A549 treated with GW870086 at 1 μM for 4 hours (cell line): ENCODE measurements around the gene OR51G1. TPM values are rescaled to one million over a fixed set of nuclear protein-coding genes. Genes with fewer than 3 reads are reported as not detected.

ENCODE experiments used
- total RNA-seq: library from RNA; stranded (reverse); fragments of 200-300 nt; extraction: Qiagen RNA extraction; gene quantifications from 5 replicates; pipeline ENCODE4 v1.2.3, GENCODE V29; 2022; ENCODE audit warnings: low read depth

OR51G1 gene
- total RNA-seq = not detected in 5 replicates

GRCh38 chr11:4924239-4924638, at the start of gene OR51G1:
OR51G1 (minus strand) TSS chr11:4924339; CDS start chr11:4924339, 0 bp downstream.

GRCh38 chr11:4955613-4956012, 31.5 kb upstream of the OR51G1 start, which contains the start of gene OR51A2:
OR51A2 (minus strand) TSS chr11:4955713; CDS start chr11:4955713, 0 bp downstream.

GRCh38 chr11:4947505-4947904, 23.4 kb upstream of the OR51G1 start, which contains the start of gene OR51A4:
OR51A4 (minus strand) TSS chr11:4947605; CDS start chr11:4947100, 505 bp downstream.

GRCh38 chr11:4919250-4919649, 4.9 kb downstream of the OR51G1 start, which contains the start of gene OR51G2:
OR51G2 (minus strand) TSS chr11:4919350; CDS start chr11:4915663, 3,687 bp downstream.

GRCh38 chr11:4903484-4903883, 20.7 kb downstream of the OR51G1 start, which contains the start of gene OR51A7:
OR51A7 (plus strand) TSS chr11:4903783; CDS start chr11:4907370, 3,587 bp downstream.

GRCh38 chr11:4881860-4882500, 42.2 kb downstream of the OR51G1 start, which contains the start of gene OR51T1:
OR51T1 (plus strand) TSS chr11:4881900; CDS start chr11:4881900, 0 bp downstream.

Other genes with a start within 250 kb of the OR51G1 start
- gene OR51E2, start 226.5 kb downstream of the OR51G1 start, total RNA-seq = not detected in 5 replicates
- gene MMP26, start 219.6 kb downstream of the OR51G1 start, total RNA-seq = not detected in 5 replicates
- not detected in 5 replicates for gene OR51F1, start 154.4 kb downstream of the OR51G1 start, total RNA-seq
- not detected in 5 replicates for gene OR52R1, start 120.0 kb downstream of the OR51G1 start, total RNA-seq
- not detected in 5 replicates for gene OR51F2, start 103.0 kb downstream of the OR51G1 start, total RNA-seq
- not detected in 5 replicates for gene OR51S1, start 75.1 kb downstream of the OR51G1 start, total RNA-seq
- not detected in 5 replicates for gene OR51T1, start 42.4 kb downstream of the OR51G1 start, total RNA-seq
- not detected in 5 replicates for gene OR51A7, start 20.6 kb downstream of the OR51G1 start, total RNA-seq
- gene OR51G2, start 5.0 kb downstream of the OR51G1 start, total RNA-seq = not detected in 5 replicates
- gene OR51A4, start 23.3 kb upstream of the OR51G1 start, total RNA-seq = not detected in 5 replicates
- gene OR51A2, start 31.4 kb upstream of the OR51G1 start, total RNA-seq = not detected in 5 replicates
- not detected in 5 replicates for gene OR51L1, start 70.5 kb upstream of the OR51G1 start, total RNA-seq
- gene OR52J3, start 122.2 kb upstream of the OR51G1 start, total RNA-seq = not detected in 5 replicates
- gene OR52E2, start 135.3 kb upstream of the OR51G1 start, total RNA-seq = not detected in 5 replicates
- not detected in 5 replicates for gene OR52E1, start 145.2 kb upstream of the OR51G1 start, total RNA-seq
- gene OR52A5, start 214.0 kb upstream of the OR51G1 start, total RNA-seq = not detected in 5 replicates
- not detected in 5 replicates for gene OR52A1, start 230.4 kb upstream of the OR51G1 start, total RNA-seq